HL-60/S4 (cell line): ENCODE measurements around the gene CST11.

Experiments used
- in situ Hi-C: fragments of 300-500 bp; cut with MboI; formaldehyde crosslinking; loops from 2 replicates; pipeline ENCODE4 v1.14.3; 2022; ENCODE audit warnings: low sequenced_read_pairs

The CST11 gene

GRCh38 chr20:23420943-23421931, 31.4 kb downstream of the CST11 start, which contains the start of gene NAPB:
NAPB (minus strand) TSS chr20:23421488; CDS start chr20:23421402, 86 bp downstream.
- in situ Hi-C loops = no loop called here

DNA sequence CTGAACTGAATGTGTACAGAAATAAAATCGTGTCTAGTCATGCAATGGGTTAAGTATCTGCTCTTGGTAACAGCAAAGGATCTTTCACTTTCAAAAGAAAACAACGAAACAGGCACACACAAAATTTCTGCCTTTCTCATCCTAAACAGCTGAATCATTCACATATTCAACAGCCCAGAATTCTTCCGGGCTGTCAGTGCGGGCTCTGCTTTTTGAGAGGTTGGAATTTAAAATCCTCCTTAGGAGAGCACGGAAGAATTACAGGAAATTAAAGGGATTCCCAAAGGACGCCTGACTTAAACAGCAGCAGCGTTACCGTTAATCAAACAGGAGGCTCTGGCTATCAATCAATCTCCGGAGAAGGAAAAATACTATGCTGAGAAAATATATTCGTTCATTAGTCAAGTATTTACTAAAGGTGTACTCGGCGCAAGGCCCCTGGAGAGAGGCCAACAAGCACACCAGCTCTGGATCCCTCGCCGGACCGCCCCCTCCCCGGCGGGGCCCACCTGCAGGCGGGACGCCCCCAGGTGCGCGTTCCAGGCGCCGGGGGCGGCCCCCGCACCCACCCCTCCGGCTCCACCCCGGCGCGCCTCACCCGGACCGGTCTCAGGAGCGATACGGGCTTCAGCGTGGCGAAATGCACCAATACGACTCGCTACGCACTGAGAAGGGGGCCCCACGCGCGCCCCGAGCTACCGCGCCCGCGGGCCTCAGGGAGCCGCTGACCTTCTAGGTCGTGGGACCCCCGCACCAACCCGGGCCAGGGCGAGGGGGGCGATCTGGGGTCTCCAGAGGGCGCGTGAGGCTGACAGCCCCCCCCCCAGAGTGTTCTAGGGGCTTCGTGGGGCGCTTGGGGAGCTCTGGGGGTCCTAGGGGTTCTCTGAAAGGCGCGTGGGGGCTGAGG, 32.4 kb downstream of the CST11 start:
- in situ Hi-C loops = no loop called here

DNA sequence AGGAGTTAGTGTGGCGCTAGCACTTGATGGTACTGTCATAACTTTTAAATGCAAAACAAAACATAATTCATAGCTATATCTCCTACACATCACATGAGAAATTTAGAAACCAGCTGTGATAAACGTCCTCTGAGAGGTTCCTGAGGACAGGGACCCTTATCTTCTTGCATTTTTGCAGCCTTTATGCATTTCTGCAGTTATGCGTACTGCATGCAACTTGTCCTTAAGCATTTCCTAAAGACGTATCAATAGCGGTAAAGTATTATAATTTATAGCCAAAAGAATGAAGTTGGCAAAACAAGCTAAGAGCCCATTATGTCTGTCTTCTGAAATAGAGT, 33.0 kb downstream of the CST11 start:
- in situ Hi-C loops = no loop called here

GRCh38 chr20:23417861-23418260, 34.8 kb downstream of the CST11 start:
- in situ Hi-C loops = no loop called here

DNA sequence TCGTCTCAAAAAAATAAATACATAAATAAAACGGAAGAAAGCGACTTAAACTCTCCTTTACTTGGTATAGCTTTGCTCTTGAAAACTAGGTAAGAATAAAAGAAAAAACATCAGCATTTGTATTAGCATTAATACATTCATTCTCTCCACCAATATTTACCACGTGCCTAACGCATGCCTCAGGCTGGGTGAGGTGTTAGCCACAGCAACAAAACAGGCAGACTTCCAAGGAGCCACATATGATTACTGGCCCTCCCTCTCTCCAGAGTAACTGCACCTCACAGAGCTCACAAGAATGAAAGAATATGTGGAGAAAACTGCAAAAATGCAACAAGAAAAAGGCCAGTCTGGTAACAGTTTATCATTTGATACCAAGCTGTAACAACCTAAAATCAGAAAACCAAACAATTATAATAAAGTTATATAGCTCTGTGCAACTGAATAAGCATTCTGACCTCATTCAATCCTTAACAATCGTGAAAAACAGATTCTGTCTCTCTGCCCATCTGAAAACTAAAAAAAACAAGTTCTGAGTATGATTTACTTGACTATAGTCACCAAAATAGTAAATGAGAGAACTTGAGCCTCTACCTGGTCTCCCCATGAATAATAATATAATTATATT, 36.6 kb downstream of the CST11 start:
- in situ Hi-C loops = no loop called here

GRCh38 chr20:23415555-23415954, 37.1 kb downstream of the CST11 start:
- in situ Hi-C loops = no loop called here

DNA sequence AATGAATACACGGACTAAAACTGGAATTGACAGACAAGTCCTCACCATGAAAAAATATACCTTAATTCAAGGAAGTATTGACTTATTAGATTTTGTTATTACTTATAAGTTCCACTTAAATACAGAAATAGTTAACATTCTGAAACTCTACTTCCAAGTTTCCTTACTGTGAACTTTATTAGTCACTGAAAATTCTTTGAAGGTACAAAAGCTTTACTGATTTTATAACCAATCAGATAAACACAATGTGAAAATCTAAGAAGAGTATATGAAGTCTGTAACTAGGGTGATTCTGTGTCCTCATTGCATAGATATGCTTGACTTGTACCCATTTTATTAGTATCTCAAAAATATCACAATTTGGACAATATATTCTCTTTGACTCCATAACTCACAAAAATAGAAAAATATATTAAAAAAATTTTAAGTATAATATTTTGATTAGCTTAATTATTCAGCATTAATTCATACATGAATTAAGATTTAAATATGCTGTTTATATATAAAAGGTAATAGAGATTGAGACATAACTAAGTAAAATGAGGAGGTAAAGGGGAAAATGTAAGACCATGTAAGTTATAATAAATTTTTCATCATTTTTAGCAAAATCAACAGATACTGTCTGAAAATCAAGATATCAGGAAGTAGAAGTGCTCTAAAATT, 38.0 kb downstream of the CST11 start:
- in situ Hi-C loops = no loop called here

- in situ Hi-C loops = no loop called here
Measured at GRCh38 chr20:23413862-23414422, 38.7 kb downstream of the CST11 start.

- in situ Hi-C loops = no loop called here
Measured at GRCh38 chr20:23412026-23412425, 40.6 kb downstream of the CST11 start.

DNA sequence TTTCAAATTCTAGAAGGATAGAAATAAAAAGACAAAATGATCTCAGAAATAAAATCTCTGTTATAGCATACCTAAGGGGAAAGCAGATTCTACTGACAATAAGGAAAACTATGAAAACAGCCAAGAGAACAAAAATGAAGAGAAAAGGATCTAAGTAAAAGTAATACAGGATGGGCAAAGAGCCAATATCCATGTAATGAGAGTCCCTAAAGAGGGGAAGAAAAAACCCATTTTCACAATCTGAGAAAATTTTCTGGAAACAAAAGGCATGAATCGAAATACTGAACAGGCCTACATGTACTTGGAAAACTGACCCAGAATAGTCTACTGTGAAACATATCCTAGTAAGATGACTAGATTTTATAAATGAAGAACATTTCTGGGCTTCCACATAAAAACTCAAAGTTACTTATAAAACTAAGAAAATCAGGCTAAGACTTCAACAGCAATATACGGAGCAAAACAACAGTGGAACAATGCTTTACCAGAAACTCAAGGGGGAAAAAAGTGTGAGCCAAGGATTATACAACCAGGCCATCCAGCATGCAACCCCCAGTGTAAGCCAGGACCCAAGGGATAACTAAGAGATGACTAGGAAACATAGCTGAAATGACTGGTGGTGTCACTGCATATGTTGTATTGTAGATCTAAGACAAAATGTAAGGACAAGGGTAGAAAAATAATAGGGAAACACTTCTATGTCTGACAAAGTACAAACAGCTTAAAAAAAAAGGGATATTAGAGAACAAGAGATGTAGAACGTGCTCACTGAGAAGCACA, 41.6 kb downstream of the CST11 start:
- in situ Hi-C loops = no loop called here

- in situ Hi-C loops = no loop called here
Measured at GRCh38 chr20:23409800-23410199, 42.9 kb downstream of the CST11 start.

DNA sequence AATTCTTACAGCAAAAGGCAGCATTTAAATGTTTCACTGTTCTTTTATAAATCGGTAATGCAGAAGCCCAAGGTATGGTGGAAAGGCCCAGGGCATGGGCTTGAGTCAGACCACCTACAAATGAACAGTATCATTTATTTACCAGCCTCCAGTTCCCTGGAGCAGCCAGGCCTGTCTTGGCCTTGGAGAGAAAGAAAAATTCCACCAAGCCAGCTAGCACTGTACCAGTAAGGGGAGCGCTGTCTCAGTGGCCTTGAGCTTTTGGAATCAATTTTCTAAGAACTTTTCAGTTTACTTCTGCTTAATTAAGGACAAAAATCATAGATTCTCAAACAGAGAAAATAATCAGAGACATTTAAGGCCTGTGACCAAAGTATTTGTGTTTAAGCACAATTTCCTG, 43.7 kb downstream of the CST11 start:
- in situ Hi-C loops = no loop called here

- in situ Hi-C loops = no loop called here
Measured at GRCh38 chr20:23407781-23408464, 44.8 kb downstream of the CST11 start.

DNA sequence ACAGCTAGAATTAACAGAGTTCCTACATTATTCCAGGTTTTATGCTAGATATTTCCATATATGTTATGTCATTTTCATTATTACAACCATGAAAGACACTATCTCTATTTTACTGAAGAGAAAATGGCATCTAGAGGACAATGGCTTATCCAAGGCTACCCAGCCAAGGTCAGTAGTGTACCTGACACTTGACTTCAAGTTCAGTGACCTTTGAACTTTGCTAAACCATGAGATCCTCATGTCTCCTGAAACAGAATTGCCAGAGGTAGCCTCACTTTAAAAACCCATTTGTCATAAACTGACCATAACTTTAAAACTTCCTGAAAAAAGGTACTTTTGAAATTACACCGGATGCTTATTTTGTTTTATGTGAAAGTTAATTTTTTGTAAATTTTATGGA, 45.8 kb downstream of the CST11 start:
- in situ Hi-C loops = no loop called here

GRCh38 chr20:23404196-23404595, 48.5 kb downstream of the CST11 start:
- in situ Hi-C loops = no loop called here

DNA sequence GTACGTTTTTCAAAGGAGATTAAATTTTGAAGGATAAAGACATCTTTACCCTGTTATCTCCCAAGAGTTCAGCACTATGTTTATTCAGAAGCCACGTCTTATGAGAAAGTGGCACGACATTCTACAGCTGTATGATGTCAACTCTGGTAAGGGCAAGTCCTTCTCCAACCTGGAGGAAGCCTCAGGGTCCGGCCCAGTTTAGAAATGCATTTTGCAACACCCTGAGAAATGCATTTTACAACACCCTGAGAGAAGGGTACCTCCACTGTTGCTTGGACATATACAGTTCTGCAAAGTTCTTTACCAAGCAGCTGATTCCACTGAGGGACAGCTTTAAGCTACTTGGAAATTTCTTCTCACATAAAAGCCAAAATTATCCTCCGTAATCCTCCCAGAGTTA, 48.9 kb downstream of the CST11 start:
- in situ Hi-C loops = no loop called here

DNA sequence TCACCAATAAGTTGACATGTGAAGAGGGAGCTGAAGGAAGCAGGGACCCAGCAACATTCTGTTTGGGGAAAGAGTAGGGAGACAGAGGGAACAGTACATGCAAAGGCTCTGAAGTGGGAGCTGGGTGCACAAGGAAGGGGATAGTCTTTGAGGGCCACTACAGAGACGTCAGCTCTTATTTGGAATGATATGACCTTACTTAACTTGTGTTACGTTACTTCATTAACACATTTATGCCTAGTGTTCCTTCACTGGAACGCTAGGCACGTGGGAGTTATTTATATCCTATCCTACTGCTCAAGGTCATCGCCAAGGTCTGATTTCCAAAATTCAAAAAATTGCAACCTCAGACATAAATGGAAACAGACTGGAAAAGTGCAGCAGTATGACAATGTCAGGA, 51.6 kb downstream of the CST11 start:
- in situ Hi-C loops = no loop called here
